Caco-2 (cell line): Measurements from ENCODE around the gene CLSTN1. TPM values are rescaled to one million over a fixed set of nuclear protein-coding genes. Genes with fewer than 3 reads are reported as not detected.
"Not testable (repeated sequence)": the region's sequence is repeated elsewhere in the genome, so short reads cannot be mapped to it uniquely, and the experiment has no call there.

Experiments
- BruUV-seq: library from RNA; stranded (reverse); fragments of 400-500 nt; replicated peaks from 2 replicates; lab custom pipeline; 2021; lab: Mats Ljungman, UMichigan
- CTCF ChIA-PET: fragments of 300-600 bp; sonication (Branson Sonifier 250); formaldehyde crosslinking; loops from one replicate; lab custom pipeline; 2022; ENCODE audit warnings: antibody characterized with exemption; lab: Charles Lee
- POLR2A ChIA-PET: fragments of 300-600 bp; sonication (Branson Sonifier 250); formaldehyde crosslinking; loops from one replicate; lab custom pipeline; 2022; ENCODE audit warnings: antibody characterized with exemption; lab: Charles Lee
- DNase-seq, 2 experiments: peaks; one replicate each; pipeline versions ENCODE4 v3.0.0 to v3.0.0-alpha.2; 2020 to 2022
- H3K27me3 ChIP-seq: replicated peaks from 2 replicates; pipeline ENCODE4 v1.6.0; 2011; ENCODE audit warnings: low read length; ENCODE audit not compliant: control insufficient read depth, insufficient read depth
- H3K36me3 ChIP-seq: 2 replicates; pipeline ENCODE4 v1.5.1; 2011; ENCODE audit warnings: low read length; ENCODE audit not compliant: control insufficient read depth, insufficient read depth
- H3K4me1 ChIP-seq: fragments of 250-450 bp; sonication (Bioruptor Pico); 2 replicates; pipeline ENCODE4 v1.5.1; 2020; ENCODE audit warnings: mild to moderate bottlenecking
- H3K4me3 ChIP-seq: 2 replicates; pipeline ENCODE4 v1.5.1; 2011; ENCODE audit warnings: low read depth, mild to moderate bottlenecking, control low read depth, low read length
- H3K9me3 ChIP-seq: fragments of 250-450 bp; sonication (Bioruptor Pico); 2 replicates; pipeline ENCODE4 v1.5.1; 2020; ENCODE audit warnings: mild to moderate bottlenecking, moderate library complexity
- H3K27ac Mint-ChIP-seq: one replicate; pipeline ENCODE4 v1.8.0; 2022; ENCODE audit warnings: mixed read lengths; ENCODE audit not compliant: unreplicated experiment
- H3K27me3 Mint-ChIP-seq: one replicate; pipeline ENCODE4 v1.8.0; 2022; ENCODE audit warnings: mixed read lengths; ENCODE audit not compliant: insufficient read depth, unreplicated experiment
- H3K36me3 Mint-ChIP-seq: one replicate; pipeline ENCODE4 v1.8.0; 2022; ENCODE audit warnings: mild to moderate bottlenecking, mixed read lengths; ENCODE audit not compliant: insufficient read depth, unreplicated experiment
- H3K4me1 Mint-ChIP-seq: one replicate; pipeline ENCODE4 v1.8.0; 2022; ENCODE audit warnings: low read depth, mixed read lengths; ENCODE audit not compliant: unreplicated experiment
- H3K4me3 Mint-ChIP-seq: one replicate; pipeline ENCODE4 v1.8.0; 2022; ENCODE audit warnings: mild to moderate bottlenecking, moderate library complexity, mixed read lengths; ENCODE audit not compliant: unreplicated experiment
- H3K9me3 Mint-ChIP-seq: one replicate; pipeline ENCODE4 v1.8.0; 2022; ENCODE audit warnings: mixed read lengths; ENCODE audit not compliant: unreplicated experiment
- CTCF ChIP-seq, 2 experiments: fragments of 200-600 bp in 1 of 2; IDR thresholded peaks; 1 replicate in 1 of 2; 2 replicates in 1 of 2; pipeline versions ENCODE4 v1.5.1 to v1.8.0; 2011 to 2022; ENCODE audit warnings: antibody characterized with exemption in 1 of 2, control low read depth in 1 of 2, inconsistent platforms in 1 of 2, low read depth in 1 of 2, low read length in 1 of 2, mild to moderate bottlenecking in 1 of 2, moderate library complexity in 1 of 2; ENCODE audit not compliant: insufficient read depth in 1 of 2, severe bottlenecking in 1 of 2, unreplicated experiment in 1 of 2
- intact Hi-C: fragments of 100-400 bp; cut with micrococcal nuclease; formaldehyde crosslinking; loops from one replicate; pipeline ENCODE4 v1.10.0; 2022; ENCODE audit not compliant: unreplicated experiment
- total RNA-seq: library from RNA; stranded (reverse); gene quantifications from 2 replicates; pipeline ENCODE4 v1.2.3, GENCODE V29; 2022

The CLSTN1 gene
- total RNA-seq, 1 experiment from 2014 or later: 102 TPM

- BruUV-seq: no TSS peak
- Mint-ChIP-seq H3K27ac (no peak overlapping the region), H3K4me3 (no peak overlapping the region), H3K27me3 (no peaks in the 10 kb centered on the region), H3K4me1 (peaks cover 6% of the 10 kb centered on the region), H3K36me3 (no peaks in the 10 kb centered on the region), H3K9me3 (no peaks in the 10 kb centered on the region)
- no peak for TF ChIP-seq CTCF (IDR thresholded peaks at IDR 0.05; ENCODE audit: insufficient read depth in 1 of 2, low read depth in 1 of 2, low read length in 1 of 2, severe bottlenecking in 1 of 2, unreplicated experiment in 1 of 2)
- Histone ChIP-seq H3K27me3 (no peaks in the 10 kb centered on the region), H3K9me3 (no peaks in the 10 kb centered on the region), H3K4me1 (no peaks in the 10 kb centered on the region), H3K36me3 (no peaks in the 10 kb centered on the region), H3K4me3 (no peak overlapping the region)
- CTCF ChIA-PET: no interaction called here
- DNase-seq: no peak
- POLR2A ChIA-PET: no interaction called here
- intact Hi-C loops: no loop called here
Measured at GRCh38 chr1:9793291-9793690, 30.5 kb downstream of the CLSTN1 start.

- Mint-ChIP-seq H3K9me3 (no peaks in the 10 kb centered on the region), H3K4me3 (no peak overlapping the region), H3K36me3 (peaks cover 7% of the 10 kb centered on the region), H3K27ac (no peak overlapping the region), H3K27me3 (no peaks in the 10 kb centered on the region), H3K4me1 (peaks cover 3% of the 10 kb centered on the region)
- Histone ChIP-seq H3K4me3 (no peak overlapping the region), H3K9me3 (no peaks in the 10 kb centered on the region), H3K36me3 (no peaks in the 10 kb centered on the region), H3K27me3 (no peaks in the 10 kb centered on the region), H3K4me1 (no peaks in the 10 kb centered on the region)
- peak in 1 of 2 experiments; percentile 19 for TF ChIP-seq CTCF (IDR thresholded peaks at IDR 0.05; ENCODE audit: insufficient read depth in 1 of 2, low read depth in 1 of 2, low read length in 1 of 2, severe bottlenecking in 1 of 2, unreplicated experiment in 1 of 2)
- no TSS peak for BruUV-seq
- no peak for DNase-seq
- POLR2A ChIA-PET: no interaction called here
- CTCF ChIA-PET: interaction anchor here (0.6 kb wide), 1 partner anchor 67 kb away, joined by 3 read pairs; no protein-coding TSS in a partner anchor
- intact Hi-C loops: no loop called here
Measured at GRCh38 chr1:9792156-9793042, 31.4 kb downstream of the CLSTN1 start.

- H3K27me3 ChIP-seq, intact Hi-C loops, H3K4me1 Mint-ChIP-seq, H3K27me3 Mint-ChIP-seq, H3K4me1 ChIP-seq, POLR2A ChIA-PET, H3K4me3 Mint-ChIP-seq, H3K9me3 ChIP-seq, H3K36me3 ChIP-seq, H3K4me3 ChIP-seq, CTCF ChIA-PET, BruUV-seq, H3K27ac Mint-ChIP-seq, H3K9me3 Mint-ChIP-seq, H3K36me3 Mint-ChIP-seq, DNase-seq: not testable (repeated sequence)
Measured at GRCh38 chr1:9789700-9790099, 34.1 kb downstream of the CLSTN1 start.
